ENCODE data around the gene ZNF554.

The ZNF554 gene

GRCh38 chr19:2865334-2866100 lies 45.8 kb downstream of the ZNF554 start:
- TF ChIP-seq SIN3A (IDR thresholded peaks at IDR 0.05; ENCODE audit: borderline replicate concordance, insufficient read depth, low read length) (no peak), FOXP2 (optimal IDR thresholded peaks at IDR 0.05; ENCODE audit: borderline replicate concordance, extremely low read depth, extremely low read length, insufficient read depth) (no peak), TAF1 (IDR thresholded peaks at IDR 0.05; ENCODE audit: borderline replicate concordance, insufficient read depth, low read length) (no peak), POLR2AphosphoS5 (IDR thresholded peaks at IDR 0.05; ENCODE audit: low read depth, low read length) (no peak), REST (IDR thresholded peaks at IDR 0.05; ENCODE audit: insufficient read depth in 1 of 2, low read depth in 2 of 2, low read length in 2 of 2) (no peak)

- TF ChIP-seq FOXP2 (optimal IDR thresholded peaks at IDR 0.05; ENCODE audit: borderline replicate concordance, extremely low read depth, extremely low read length, insufficient read depth) (no peak), POLR2AphosphoS5 (IDR thresholded peaks at IDR 0.05; ENCODE audit: low read depth, low read length) (no peak), REST (IDR thresholded peaks at IDR 0.05; ENCODE audit: insufficient read depth in 1 of 2, low read depth in 2 of 2, low read length in 2 of 2) (no peak), SIN3A (IDR thresholded peaks at IDR 0.05; ENCODE audit: borderline replicate concordance, insufficient read depth, low read length) (no peak), TAF1 (IDR thresholded peaks at IDR 0.05; ENCODE audit: borderline replicate concordance, insufficient read depth, low read length) (no peak)
These were observed 46.9 kb downstream of the ZNF554 start for GRCh38 chr19:2866495-2867024.

- TF ChIP-seq POLR2AphosphoS5 (IDR thresholded peaks at IDR 0.05; ENCODE audit: low read depth, low read length) (no peak), FOXP2 (optimal IDR thresholded peaks at IDR 0.05; ENCODE audit: borderline replicate concordance, extremely low read depth, extremely low read length, insufficient read depth) (no peak), SIN3A (IDR thresholded peaks at IDR 0.05; ENCODE audit: borderline replicate concordance, insufficient read depth, low read length) (no peak), REST (IDR thresholded peaks at IDR 0.05; ENCODE audit: insufficient read depth in 1 of 2, low read depth in 2 of 2, low read length in 2 of 2) (no peak), TAF1 (IDR thresholded peaks at IDR 0.05; ENCODE audit: borderline replicate concordance, insufficient read depth, low read length) (no peak)
These were observed 47.6 kb downstream of the ZNF554 start, which contains the start of gene ZNF556 for GRCh38 chr19:2867025-2867991. Gene ZNF556 (plus strand): TSS chr19:2867335. CDS start chr19:2867422, 87 bp downstream.

GRCh38 chr19:2869618-2870017 lies 50.0 kb downstream of the ZNF554 start:
- TF ChIP-seq POLR2AphosphoS5 (IDR thresholded peaks at IDR 0.05; ENCODE audit: low read depth, low read length) (no peak), REST (IDR thresholded peaks at IDR 0.05; ENCODE audit: insufficient read depth in 1 of 2, low read depth in 2 of 2, low read length in 2 of 2) (no peak), FOXP2 (optimal IDR thresholded peaks at IDR 0.05; ENCODE audit: borderline replicate concordance, extremely low read depth, extremely low read length, insufficient read depth) (no peak), SIN3A (IDR thresholded peaks at IDR 0.05; ENCODE audit: borderline replicate concordance, insufficient read depth, low read length) (no peak), TAF1 (IDR thresholded peaks at IDR 0.05; ENCODE audit: borderline replicate concordance, insufficient read depth, low read length) (no peak)
